ENCODE data around the gene EXO1.

DNA sequence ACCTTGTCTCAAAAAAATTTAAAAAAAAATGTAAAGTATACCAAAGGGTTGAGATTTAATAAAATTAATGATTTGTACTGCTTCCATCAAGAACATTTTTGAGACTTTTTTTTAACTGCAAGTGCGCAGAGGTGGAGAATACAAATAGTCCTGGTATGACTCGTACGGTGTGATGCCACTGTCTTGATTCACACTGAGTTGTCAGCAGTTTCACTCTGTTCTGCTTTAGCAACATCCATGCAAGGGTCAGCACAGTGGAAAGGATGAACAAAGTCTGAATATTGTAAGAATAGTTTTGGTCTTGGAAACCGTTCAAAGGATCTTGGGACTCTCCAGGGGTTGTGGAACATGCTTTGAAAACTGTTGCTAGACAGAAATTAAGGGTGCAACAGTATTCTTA is 40.2 kb downstream of the EXO1 start:
- TF ChIP-seq, protein P1, sequence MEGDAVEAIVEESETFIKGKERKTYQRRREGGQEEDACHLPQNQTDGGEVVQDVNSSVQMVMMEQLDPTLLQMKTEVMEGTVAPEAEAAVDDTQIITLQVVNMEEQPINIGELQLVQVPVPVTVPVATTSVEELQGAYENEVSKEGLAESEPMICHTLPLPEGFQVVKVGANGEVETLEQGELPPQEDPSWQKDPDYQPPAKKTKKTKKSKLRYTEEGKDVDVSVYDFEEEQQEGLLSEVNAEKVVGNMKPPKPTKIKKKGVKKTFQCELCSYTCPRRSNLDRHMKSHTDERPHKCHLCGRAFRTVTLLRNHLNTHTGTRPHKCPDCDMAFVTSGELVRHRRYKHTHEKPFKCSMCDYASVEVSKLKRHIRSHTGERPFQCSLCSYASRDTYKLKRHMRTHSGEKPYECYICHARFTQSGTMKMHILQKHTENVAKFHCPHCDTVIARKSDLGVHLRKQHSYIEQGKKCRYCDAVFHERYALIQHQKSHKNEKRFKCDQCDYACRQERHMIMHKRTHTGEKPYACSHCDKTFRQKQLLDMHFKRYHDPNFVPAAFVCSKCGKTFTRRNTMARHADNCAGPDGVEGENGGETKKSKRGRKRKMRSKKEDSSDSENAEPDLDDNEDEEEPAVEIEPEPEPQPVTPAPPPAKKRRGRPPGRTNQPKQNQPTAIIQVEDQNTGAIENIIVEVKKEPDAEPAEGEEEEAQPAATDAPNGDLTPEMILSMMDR (IDR thresholded peaks at IDR 0.05), result no peak
- TF ChIP-seq ZFX (IDR thresholded peaks at IDR 0.05; ENCODE audit: borderline replicate concordance), result no peak

All from 22Rv1 (cell line).